GM12801 (cell line): ENCODE measurements around the gene HOXA10.

ENCODE experiments used
- TF ChIP-seq, protein P1 (sequence below): IDR thresholded peaks from one replicate; pipeline ENCODE4 v1.5.1; 2011; ENCODE audit warnings: control low read depth; ENCODE audit not compliant: insufficient read length; ENCODE audit errors: extremely low read depth

The HOXA10 gene

DNA sequence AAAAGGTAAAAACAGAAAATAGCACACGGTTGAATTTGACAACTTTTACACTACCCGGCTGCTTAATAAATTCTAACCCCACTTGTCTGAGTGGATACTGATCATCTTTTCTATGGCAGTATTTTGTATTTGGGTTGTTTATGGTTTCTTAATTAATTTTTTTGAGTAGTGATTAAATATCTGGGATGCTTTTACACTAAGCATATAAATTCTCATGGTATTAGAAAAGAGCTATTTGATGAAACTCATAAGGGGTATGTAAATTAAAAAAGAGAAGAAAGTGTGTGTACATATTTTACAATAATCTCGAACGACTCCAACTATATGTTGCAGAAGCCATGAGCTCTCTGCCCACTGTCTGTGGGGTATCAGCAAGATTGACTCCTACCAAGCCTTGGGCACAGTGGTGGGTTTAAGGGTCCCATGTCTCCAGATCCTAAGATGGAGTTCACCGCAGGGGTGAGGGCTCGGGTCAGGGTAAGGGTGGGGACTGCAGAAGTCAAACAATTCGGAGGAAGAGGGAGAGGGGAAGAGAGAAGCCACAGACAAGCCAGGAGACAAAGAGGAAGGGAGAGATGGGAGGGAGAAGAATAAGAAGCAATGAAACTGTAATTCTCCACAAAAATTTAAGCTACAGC is 33.3 kb upstream of the HOXA10 start:
- TF ChIP-seq, protein P1, sequence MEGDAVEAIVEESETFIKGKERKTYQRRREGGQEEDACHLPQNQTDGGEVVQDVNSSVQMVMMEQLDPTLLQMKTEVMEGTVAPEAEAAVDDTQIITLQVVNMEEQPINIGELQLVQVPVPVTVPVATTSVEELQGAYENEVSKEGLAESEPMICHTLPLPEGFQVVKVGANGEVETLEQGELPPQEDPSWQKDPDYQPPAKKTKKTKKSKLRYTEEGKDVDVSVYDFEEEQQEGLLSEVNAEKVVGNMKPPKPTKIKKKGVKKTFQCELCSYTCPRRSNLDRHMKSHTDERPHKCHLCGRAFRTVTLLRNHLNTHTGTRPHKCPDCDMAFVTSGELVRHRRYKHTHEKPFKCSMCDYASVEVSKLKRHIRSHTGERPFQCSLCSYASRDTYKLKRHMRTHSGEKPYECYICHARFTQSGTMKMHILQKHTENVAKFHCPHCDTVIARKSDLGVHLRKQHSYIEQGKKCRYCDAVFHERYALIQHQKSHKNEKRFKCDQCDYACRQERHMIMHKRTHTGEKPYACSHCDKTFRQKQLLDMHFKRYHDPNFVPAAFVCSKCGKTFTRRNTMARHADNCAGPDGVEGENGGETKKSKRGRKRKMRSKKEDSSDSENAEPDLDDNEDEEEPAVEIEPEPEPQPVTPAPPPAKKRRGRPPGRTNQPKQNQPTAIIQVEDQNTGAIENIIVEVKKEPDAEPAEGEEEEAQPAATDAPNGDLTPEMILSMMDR: no peak

DNA sequence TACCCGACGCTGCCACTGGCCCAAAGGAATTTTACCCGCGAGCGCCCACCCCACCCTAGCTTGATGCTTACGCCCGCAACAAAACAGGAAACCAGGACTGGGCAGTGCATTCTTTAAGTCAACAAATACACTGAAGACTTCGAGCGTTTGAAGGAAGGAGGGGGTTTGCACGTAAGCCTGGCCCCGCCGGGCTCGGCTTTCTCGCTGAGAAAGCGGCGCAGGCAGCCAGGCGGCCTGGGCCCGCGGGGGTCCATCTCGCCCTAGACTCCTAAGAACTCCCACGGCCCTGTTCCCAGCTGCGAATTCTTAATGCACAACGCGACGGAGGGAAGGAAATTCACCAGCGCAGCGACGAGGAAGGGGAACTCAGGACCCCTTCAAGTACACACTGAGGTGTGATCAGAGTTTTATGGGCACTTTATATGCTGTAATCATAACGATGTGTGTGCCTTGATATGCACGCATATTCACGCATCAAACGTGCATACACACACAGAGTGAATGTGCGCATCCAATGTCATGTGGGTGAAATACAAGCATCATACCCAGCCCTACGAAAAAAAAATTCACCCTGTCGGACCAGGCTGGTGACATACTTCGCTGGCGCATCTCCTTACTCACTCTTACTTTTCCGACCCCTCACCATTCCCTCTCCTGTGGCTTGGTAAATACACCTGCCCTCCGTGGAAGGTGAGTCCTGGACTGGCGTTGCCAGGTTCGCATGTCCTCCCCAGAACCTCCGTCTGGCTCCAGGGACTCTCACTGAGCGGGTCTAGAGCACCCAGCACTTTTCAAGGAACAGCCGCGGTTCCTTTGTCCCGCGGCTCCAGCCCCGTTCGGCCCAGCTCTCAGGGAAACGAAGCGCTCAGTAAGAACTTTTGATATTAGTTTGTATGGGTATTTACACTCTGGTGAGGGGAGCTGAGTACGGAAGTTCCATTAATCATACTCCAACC is 31.5 kb upstream of the HOXA10 start:
- TF ChIP-seq, protein P1: no peak

- TF ChIP-seq, protein P1: no peak
These were observed 30.8 kb upstream of the HOXA10 start for GRCh38 chr7:27204851-27205322.

DNA sequence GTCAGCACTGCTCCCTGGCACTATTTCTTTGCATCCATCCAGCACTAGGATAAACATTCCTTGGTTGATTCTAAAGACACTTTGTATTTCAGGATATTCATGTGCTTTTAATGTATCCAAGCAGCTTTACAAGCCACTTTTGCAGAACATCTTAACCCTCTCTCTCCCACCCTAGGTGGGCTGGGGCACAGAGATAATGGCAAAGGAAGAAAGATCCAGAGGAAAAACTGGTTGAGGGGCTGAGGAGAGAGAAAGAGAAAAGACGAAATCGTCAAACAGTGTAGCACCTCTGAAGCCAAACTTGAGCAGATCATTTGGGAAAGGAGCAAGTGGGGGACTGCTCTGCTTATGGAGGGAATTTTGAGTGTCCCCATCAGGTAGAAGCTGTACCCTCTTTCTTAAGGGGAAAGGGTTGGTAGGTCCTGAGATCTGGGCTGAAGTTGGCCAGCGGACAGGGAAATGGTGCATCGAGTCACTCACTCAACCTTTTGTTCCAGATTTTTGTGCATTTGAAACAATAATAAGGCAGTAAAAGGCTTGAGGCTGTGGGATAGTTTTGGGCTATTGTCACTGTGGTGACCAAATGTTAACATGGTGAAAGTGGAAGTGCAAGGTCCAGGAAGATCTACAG is 30.0 kb upstream of the HOXA10 start:
- TF ChIP-seq, protein P1: no peak

DNA sequence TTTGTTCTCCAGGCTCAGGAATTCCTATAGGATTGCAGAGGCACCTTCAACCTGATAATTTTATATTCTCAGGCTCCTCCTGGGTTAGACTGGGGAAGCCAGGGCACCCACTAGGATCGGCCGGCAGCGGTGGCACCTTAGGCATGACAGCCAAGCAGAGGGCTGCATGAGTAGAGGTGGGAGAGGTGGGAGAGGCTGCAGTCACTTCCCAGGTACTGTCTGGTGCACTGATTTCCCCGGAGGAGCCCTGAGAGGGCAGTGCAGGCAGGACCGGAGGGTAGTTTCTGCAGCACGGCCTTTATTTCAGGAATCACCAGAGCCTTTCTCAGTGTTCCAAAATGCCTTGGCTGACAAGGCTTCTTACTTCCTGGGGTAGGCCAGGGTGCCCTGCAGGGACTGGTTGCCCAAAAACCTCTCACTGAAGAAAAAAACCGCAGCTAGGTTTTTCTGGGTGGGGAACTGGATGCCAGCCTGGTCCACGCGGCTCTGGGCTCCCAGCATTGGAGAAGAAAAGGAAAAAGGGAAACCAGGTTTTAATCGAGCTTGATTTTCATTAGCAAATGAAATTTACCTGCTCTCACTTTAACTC is 29.3 kb upstream of the HOXA10 start:
- TF ChIP-seq, protein P1: no peak

- TF ChIP-seq, protein P1: no peak
These were observed 28.7 kb upstream of the HOXA10 start for GRCh38 chr7:27202862-27203134.

- TF ChIP-seq, protein P1: no peak
These were observed 28.1 kb upstream of the HOXA10 start for GRCh38 chr7:27202018-27202861.
